ENCODE data around the gene S100A1. TPM values are rescaled to one million over a fixed set of nuclear protein-coding genes. Genes with fewer than 3 reads are reported as not detected.

Gene S100A1
- total RNA-seq, 3 donors from 2014 or later, result 0.20 to 5.6 (median 2.4) TPM

DNA sequence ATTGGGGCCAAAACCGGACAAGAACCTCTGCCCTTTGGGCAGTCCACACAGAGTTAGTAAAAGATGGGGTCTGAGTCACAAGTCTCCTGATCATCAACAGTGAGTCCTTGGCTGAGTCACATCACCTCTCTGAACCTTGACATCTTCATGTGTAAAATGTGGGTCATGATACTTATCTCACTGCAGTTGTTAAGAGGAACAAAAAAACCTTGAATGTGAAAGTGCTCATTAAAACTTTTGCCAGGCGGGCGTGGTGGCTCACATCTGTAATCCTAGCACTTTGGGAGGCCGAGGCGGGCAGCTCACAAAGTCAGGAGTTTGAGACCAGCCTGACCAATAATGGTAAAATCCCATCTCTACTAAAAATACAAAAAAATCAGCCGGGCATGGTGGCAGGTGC is 31.0 kb upstream of the S100A1 start:
- DNase-seq (no peak), ATAC-seq (peak; percentile 90)
- intact Hi-C loops (cut with DNase I, micrococcal nuclease), result no loop called here
- Histone ChIP-seq H3K4me1 (ENCODE audit: low read depth) (no peaks in the 10 kb centered on the region), H3K9me3 (no peaks in the 10 kb centered on the region), H3K36me3 (ENCODE audit: low read depth) (no peaks in the 10 kb centered on the region), H3K4me3 (no peak overlapping the region)
- TF ChIP-seq, protein P1, sequence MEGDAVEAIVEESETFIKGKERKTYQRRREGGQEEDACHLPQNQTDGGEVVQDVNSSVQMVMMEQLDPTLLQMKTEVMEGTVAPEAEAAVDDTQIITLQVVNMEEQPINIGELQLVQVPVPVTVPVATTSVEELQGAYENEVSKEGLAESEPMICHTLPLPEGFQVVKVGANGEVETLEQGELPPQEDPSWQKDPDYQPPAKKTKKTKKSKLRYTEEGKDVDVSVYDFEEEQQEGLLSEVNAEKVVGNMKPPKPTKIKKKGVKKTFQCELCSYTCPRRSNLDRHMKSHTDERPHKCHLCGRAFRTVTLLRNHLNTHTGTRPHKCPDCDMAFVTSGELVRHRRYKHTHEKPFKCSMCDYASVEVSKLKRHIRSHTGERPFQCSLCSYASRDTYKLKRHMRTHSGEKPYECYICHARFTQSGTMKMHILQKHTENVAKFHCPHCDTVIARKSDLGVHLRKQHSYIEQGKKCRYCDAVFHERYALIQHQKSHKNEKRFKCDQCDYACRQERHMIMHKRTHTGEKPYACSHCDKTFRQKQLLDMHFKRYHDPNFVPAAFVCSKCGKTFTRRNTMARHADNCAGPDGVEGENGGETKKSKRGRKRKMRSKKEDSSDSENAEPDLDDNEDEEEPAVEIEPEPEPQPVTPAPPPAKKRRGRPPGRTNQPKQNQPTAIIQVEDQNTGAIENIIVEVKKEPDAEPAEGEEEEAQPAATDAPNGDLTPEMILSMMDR (IDR thresholded peaks at IDR 0.05), result no peak

DNA sequence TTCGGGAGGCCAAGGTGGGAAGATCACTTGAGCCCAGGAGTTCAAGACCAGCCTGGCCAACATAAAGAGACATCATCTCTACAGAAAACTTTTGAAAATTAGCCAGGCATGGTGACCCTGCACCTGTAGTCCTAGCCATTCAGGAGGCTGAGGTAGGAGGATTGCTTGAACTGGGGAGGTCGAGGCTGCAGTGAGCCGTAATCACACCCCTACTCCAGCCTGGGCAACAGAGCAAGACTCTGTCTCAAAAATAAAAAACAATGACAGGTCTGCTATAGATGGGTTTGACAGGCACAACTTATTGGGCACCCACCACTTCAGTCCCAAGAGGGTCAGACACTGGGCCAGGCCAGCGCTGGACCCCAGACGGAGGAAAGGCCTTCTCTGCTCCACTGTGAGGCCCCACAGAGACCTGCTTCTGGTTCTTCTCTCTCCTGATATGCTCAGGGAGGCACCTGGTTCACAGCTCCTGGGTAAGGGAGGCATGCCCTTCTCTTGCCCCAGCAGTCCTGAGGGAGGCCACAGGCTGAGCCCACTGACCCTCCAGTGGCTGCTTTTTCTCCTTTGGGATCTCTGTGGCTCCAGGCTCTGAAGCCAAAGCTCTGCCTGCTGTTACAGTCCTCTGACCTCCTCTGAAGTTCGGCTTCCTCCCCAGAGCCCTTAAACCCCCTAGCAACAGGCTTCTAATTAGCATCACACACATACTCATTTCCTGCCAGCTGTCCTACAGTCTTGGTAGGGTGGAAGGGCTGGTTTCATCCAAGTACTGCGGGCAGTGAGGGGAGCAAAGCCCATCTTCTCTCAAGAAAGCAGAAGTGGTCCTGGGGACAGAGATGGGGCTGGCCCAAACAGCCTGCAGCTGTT is 29.7 kb upstream of the S100A1 start:
- H3K4me1 ChIP-seq (ENCODE audit: low read depth), result no peaks in the 10 kb centered on the region
- TF ChIP-seq, protein P1 (IDR thresholded peaks at IDR 0.05), result no peak
- no peak overlapping the region for H3K4me3 ChIP-seq
- H3K9me3 ChIP-seq, result no peaks in the 10 kb centered on the region
- no peak for DNase-seq
- no peaks in the 10 kb centered on the region for H3K36me3 ChIP-seq (ENCODE audit: low read depth)
- peak; percentile 67 for ATAC-seq
- intact Hi-C loops (cut with DNase I, micrococcal nuclease), result no loop called here

DNA sequence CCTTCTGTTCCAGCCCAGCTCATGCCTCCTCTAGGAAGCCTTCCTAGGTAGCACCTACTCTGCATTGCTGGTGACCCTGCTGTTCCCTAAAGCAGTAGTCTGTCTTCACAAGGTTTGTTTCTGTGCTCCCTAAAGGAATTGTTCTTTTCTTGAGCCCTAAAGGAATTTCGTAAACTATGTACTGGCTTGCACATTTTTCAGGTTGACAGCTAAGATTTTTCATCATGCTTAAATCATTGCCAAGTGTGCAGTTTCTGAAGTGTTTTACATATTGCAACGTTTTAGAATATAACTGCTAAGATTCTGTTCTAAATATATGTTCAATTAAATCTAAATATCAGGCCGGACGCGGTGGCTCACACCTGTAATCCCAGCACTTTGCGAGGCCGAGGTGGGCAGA is 28.4 kb upstream of the S100A1 start:
- ATAC-seq (no peak), DNase-seq (no peak)
- Histone ChIP-seq H3K4me1 (ENCODE audit: low read depth) (no peaks in the 10 kb centered on the region), H3K4me3 (no peak overlapping the region), H3K36me3 (ENCODE audit: low read depth) (no peaks in the 10 kb centered on the region), H3K9me3 (no peaks in the 10 kb centered on the region)
- intact Hi-C loops (cut with DNase I, micrococcal nuclease), result no loop called here
- TF ChIP-seq, protein P1 (IDR thresholded peaks at IDR 0.05), result no peak

DNA sequence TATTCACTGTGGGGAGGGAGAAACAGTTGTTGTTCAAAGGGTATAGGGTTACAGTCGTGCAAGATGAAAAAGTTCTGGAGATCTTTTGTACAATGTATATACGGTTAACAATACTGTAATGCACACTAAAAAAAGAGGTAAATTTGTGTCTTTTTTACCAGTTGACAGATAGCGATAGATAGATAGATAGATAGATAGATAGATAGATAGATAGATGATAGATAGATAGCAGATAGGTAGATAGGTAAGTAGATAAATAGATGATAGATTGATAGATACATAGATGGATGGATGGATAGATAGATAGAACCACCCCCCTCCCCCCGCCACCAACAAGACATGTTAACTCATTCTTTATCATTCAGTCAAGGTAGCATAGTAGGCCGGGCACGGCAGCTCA is 25.5 kb upstream of the S100A1 start:
- Histone ChIP-seq H3K4me3 (no peak overlapping the region), H3K9me3 (no peaks in the 10 kb centered on the region), H3K4me1 (ENCODE audit: low read depth) (no peaks in the 10 kb centered on the region), H3K36me3 (ENCODE audit: low read depth) (no peaks in the 10 kb centered on the region)
- DNase-seq (no peak), ATAC-seq (no peak)
- TF ChIP-seq, protein P1 (IDR thresholded peaks at IDR 0.05), result no peak
- intact Hi-C loops (cut with DNase I, micrococcal nuclease), result no loop called here

DNA sequence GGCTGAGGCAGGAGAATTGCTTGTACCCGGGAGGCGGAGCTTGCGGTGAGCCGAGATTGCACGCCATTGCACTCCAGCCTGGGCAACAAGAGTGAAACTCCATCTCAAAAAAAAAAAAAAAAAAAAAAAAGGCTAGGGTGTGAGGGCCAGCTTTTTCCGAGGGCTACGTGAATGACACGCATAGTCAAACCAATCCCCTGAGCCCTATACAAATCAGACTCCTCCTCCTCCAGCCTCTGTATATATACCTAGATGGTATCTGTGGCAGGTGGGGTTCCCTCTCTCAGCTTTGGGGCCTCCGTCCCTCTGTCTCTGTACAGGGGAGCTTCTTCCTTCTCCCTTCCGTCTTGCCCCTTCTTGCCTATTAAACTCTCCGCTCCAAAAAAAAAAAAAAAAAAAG is 22.0 kb upstream of the S100A1 start:
- H3K36me3 ChIP-seq (ENCODE audit: low read depth), result no peaks in the 10 kb centered on the region
- ATAC-seq (no peak), DNase-seq (no peak)
- H3K9me3 ChIP-seq, result no peaks in the 10 kb centered on the region
- peaks cover 25% of the 10 kb centered on the region for H3K4me1 ChIP-seq (ENCODE audit: low read depth)
- TF ChIP-seq, protein P1 (IDR thresholded peaks at IDR 0.05), result no peak
- H3K4me3 ChIP-seq, result no peak overlapping the region
- intact Hi-C loops (cut with DNase I, micrococcal nuclease), result no loop called here

Measured in mucosa of descending colon (tissue), 3 donors.